ENCODE results near the gene NSG2. TPM values are rescaled to one million over a fixed set of nuclear protein-coding genes. Genes with fewer than 3 reads are reported as not detected.

NSG2 gene
- total RNA-seq, 1 experiment from 2014 or later, result not detected

- Histone ChIP-seq H3K79me1 (ENCODE audit: insufficient read depth, low read depth, low read length, poor library complexity, severe bottlenecking) (no peaks in the 10 kb centered on the region), H3K23ac (ENCODE audit: insufficient read length, low read depth, low read length) (no peak overlapping the region), H3K14ac (ENCODE audit: insufficient read depth, low read length) (no peak overlapping the region), H3K9ac (ENCODE audit: extremely low read depth, insufficient read length, low read length) (no peak overlapping the region), H3T11ph (ENCODE audit: low read length) (no peak overlapping the region), H3K9me3 (ENCODE audit: control insufficient read depth, low read depth, low read length) (no peaks in the 10 kb centered on the region), H3K4me2 (ENCODE audit: insufficient read depth, insufficient read length, low read length) (no peak overlapping the region), H3K23me2 (ENCODE audit: insufficient read length, low read depth, low read length, poor library complexity, severe bottlenecking) (no peaks in the 10 kb centered on the region), H2BK120ac (ENCODE audit: low read depth, low read length, poor library complexity, severe bottlenecking) (no peak overlapping the region), H3K79me2 (ENCODE audit: insufficient read depth, low read length) (no peaks in the 10 kb centered on the region), H2BK5ac (ENCODE audit: insufficient read length, low read length) (no peak overlapping the region), H3K27ac (ENCODE audit: insufficient read length, low read depth, low read length) (no peak overlapping the region), H2BK20ac (ENCODE audit: low read depth, low read length, poor library complexity, severe bottlenecking) (no peak overlapping the region), H3K27me3 (ENCODE audit: insufficient read depth, low read length) (no peaks in the 10 kb centered on the region), H2AK5ac (ENCODE audit: insufficient read length, low read length) (no peak overlapping the region), H3K4ac (ENCODE audit: low read depth, low read length) (no peak overlapping the region), H4K91ac (ENCODE audit: insufficient read length, low read depth, low read length) (no peak overlapping the region), H4K8ac (replicated peaks; ENCODE audit: insufficient read length, low read depth, low read length) (no peak overlapping the region), H3K18ac (ENCODE audit: insufficient read length, low read depth, low read length) (no peak overlapping the region), H2BK12ac (ENCODE audit: insufficient read length, low read depth, low read length) (no peak overlapping the region), H4K5ac (ENCODE audit: insufficient read length, low read depth, low read length) (no peak overlapping the region), H3K4me1 (ENCODE audit: insufficient read depth, low read length) (no peaks in the 10 kb centered on the region), H2AFZ (ENCODE audit: low read length) (no peak overlapping the region), H2BK15ac (ENCODE audit: low read depth, low read length) (no peak overlapping the region), H4K20me1 (ENCODE audit: control insufficient read depth, insufficient read depth, insufficient read length) (no peaks in the 10 kb centered on the region), H3K56ac (ENCODE audit: insufficient read length, low read depth, low read length) (no peak overlapping the region)
- peaks cover 52% of the 10 kb centered on the region for H3K27me3 Mint-ChIP-seq (ENCODE audit: low read depth)
- peaks cover 0 to 6% (median 0%) of the 10 kb centered on the region in 3 experiments; a peak in 2 of 7 replicates for H3K36me3 Mint-ChIP-seq (ENCODE audit: insufficient read depth in 1 of 3, low read depth in 3 of 3)
- WGBS (ENCODE audit: extremely low coverage, insufficient read length, low lambda C conversion rate), result no CpG with 5 or more reads among the region's 3 CpGs
- no peak overlapping the region for H3K27ac Mint-ChIP-seq
- no peak for DNase-seq
- H3K4me1 Mint-ChIP-seq, result peaks cover 4% of the 10 kb centered on the region in 2 experiments; a peak in 2 of 4 replicates
- H3K9me3 Mint-ChIP-seq, result peaks cover 4 to 9% of the 10 kb centered on the region in 2 experiments; a peak in 2 of 5 replicates
- TF ChIP-seq CTCF (conservative IDR thresholded peaks at IDR 0.05), result no peak
- H3K4me3 Mint-ChIP-seq, result no peak overlapping the region
Measured at GRCh38 chr5:174151599-174152181, 106.2 kb downstream of the NSG2 start.
